GM21423 (cell line): ENCODE measurements around the gene AATK.
"Not testable (repeated sequence)": the region's sequence is repeated elsewhere in the genome, so short reads cannot be mapped to it uniquely, and the experiment has no call there.

Source experiments
- ATAC-seq: cut with Tn5 transposase; IDR thresholded peaks from one replicate; pipeline ENCODE4 v1.9.1; 2021; ENCODE audit warnings: mild to moderate bottlenecking, moderate library complexity; ENCODE audit not compliant: unreplicated experiment

The AATK gene

DNA sequence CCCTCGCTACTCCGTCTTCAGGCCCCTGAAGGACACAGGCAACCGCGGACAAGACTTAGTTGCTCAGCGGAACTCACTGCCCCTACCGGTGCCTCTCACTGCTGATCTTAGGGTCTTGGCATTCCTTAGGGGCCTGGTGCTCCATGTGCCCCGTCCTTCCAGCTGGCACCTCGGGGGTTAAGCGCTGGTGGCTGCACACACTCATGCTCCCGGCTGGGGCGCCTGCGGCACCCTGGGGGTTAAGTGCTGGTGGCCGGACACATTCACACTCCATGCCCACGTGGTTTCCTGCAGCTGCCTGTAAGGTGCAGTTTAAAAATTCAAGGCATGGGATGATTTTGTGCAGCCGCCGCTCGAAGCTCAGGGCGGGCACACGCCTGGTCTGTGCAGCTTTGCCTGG is 86.0 kb downstream of the AATK start:
- no peak for ATAC-seq

- not testable (repeated sequence) for ATAC-seq
Observed at GRCh38 chr17:81078026-81078913, 87.8 kb downstream of the AATK start.

GRCh38 chr17:81076141-81076679 is 89.8 kb downstream of the AATK start:
- ATAC-seq, result no peak

- no peak for ATAC-seq
Observed at GRCh38 chr17:81075307-81075706, 90.7 kb downstream of the AATK start.

DNA sequence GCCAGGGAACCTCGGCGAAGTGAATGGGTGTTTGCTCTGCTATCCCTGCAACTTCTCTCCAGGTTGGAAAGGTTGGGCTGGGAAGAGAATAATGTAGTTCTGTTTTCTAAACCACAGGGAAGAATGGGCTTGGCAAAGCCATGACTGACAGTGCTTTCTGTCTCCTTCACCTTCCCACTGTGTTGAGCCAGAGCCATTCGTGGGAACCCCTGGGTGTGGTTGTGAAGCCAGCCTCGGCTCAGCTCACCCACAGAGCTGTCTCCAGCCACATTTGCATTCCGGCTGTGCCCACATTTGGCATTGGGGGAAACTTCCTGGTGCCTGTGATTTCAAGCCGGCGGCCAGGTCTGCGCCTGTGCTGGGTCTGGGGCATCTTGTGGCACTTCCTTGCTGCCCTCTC is 91.1 kb downstream of the AATK start:
- ATAC-seq, result no peak

DNA sequence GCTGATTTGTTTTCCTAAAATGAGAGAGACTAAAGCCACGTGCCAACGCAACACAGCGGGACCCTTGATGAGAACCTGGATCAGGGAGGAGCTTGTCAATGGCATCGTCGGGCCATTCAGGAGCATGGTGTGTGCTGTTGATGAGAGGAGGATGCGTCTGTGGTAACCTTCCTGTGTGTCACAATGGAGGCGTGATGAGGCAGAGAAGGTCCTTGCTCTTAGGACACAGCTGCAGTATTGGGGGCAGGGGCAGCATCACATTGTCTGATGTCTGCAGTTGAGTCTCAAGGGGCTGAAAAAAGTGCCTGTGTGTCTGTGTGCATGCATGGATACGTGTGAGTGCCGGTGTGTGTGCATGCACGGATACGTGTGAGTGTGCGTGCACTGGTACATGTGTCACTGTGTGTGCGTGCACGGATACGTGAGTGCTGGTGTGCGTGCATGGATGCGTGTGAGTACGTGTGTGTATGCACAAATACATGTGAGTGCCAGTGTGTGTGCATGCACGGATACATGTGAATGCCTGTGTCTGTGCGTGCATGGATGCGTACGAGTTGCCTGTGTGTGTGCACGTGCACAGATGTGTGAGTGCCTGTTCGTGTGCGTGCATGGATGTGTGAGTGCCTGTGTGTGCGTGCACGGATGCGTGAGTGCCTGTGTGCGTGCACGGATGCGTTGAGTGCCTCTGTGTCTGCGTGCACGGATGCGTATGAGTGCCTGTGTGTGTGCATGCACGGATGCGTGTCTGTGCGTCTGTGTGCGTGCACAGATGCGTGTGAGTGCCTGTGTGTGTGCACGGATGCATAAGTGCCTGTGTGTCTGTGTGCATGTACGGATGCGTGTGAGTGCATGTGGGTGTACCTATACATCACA is 91.8 kb downstream of the AATK start:
- no peak for ATAC-seq

DNA sequence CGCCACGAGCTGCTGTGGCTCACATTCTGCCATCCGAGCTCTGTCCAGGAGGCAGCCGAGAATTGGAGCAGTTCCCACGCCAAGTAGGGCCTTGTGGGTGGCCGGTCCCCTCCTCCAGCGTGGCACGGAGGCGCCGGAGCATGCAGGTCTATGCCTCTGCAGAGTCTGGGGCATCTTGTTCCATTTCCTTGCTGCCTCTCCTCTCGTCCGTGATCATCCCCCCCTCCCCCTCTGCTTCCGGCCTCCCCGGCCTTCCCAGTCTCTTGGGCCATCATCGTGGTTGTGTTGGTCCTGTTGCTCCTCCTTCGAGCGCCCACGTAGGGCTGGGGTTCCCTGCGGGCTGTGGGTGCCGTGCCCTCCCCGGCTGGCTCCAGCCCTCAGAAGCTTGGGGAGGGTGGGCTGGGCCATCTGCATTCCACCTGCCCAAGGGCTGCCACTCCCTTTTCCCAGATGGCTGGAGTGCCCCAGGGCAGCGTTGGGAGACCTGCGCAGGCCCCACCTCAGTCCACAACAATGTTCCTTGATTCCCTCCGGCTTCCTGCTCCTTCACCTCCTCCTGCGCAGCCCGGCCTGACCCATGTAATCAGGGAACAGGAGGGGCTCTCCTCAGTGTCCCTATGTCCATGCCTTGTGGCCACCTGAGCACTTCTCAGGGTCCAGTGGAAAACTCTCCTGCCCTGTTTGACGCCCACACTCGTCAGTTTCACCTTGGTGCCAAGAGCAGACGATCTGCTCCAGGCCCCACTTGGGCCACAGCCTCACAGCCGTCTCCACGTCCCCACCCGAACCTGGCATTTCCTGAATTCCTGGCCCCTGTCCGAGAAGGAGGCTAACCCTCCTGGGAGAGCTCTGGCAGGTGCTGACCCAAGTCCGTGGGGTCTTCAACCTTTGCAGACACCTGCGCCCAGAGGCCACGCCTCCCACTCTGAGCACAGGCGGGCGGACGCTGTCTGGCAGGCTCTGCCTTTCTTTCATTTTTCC is 94.0 kb downstream of the AATK start:
- no peak for ATAC-seq

DNA sequence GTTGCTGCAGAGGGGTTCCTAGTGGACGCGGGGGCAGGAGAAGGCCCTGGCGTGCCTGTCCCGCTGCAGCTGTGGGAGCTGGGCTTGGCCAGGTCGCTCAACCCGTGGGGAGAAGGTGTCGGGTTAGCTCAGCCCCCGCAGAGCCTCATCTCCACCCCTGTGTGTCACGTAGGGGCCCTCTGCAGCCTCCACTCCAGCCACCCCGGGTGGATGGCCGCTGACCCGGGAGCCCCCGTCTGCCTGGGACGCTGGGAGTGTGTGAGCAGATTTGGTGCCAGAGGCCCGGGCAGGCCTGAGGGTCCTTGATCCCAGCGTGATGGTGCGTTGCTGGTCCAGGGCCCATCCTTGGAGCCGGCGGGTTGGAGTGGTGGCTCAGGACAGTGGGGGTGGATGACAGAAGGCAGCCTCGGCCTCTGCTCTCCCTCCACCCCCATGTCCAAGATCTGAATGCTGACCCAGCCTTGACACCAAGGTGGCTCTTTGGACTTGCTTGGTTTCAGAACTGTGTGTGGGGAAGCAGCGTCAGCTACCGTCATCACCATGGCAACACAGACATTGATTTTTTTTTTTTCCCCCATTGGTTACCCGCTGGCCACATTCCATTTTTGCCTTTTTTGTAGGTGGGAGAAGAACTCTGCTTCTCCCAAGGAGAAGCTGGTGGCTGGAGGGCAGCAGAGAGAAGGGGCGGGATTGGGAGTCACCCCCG is 95.3 kb downstream of the AATK start:
- ATAC-seq, result no peak

- no peak for ATAC-seq
Observed at GRCh38 chr17:81069135-81069645, 96.8 kb downstream of the AATK start.

DNA sequence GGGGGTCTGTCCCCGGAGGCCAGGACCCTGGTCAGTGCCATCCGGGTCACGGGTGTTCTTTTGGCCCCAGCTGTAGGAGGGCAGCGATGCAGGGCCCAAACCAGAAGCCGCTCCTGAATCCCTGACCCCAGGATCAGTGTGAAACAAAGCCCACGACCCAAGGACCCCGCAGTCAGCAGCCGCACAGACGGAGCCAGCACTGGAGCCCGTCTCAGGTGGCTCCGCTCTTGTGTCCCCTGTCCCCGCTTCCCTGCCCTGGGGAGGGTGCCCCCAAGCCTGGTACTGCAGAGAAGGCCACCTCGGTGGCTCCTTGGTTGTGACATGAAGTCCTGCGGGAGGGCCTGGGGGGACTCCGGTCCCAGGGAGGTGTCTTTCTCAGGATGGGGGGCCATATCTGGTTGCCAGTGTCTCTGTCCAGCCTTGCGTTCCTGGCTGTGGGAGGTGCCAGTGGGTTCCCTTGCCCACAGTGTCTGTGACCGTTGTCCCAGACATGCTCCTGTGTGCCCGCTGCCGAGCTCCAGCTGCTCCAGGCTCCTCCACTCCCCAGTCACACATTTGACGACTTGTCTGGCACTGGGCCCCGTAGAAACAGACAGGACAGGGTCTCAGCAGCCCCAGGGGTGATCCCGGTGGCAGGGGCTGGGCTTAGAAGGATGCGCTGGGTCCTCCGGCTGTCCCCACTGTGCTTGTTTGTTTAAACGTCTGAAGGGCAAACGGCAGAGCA is 97.4 kb downstream of the AATK start:
- ATAC-seq, result no peak

GRCh38 chr17:81067391-81067811 is 98.6 kb downstream of the AATK start:
- no peak for ATAC-seq
